Medulla oblongata (tissue), 1 donor: ENCODE data around the gene APOO.
"Not testable (repeated sequence)": the region's sequence is repeated elsewhere in the genome, so short reads cannot be mapped to it uniquely, and the experiment has no call there.

Experiments
- DNase-seq: peaks from one replicate; pipeline ENCODE4 v3.0.0-alpha.2; 2015; ENCODE audit errors: extremely low spot score

The APOO gene

DNA sequence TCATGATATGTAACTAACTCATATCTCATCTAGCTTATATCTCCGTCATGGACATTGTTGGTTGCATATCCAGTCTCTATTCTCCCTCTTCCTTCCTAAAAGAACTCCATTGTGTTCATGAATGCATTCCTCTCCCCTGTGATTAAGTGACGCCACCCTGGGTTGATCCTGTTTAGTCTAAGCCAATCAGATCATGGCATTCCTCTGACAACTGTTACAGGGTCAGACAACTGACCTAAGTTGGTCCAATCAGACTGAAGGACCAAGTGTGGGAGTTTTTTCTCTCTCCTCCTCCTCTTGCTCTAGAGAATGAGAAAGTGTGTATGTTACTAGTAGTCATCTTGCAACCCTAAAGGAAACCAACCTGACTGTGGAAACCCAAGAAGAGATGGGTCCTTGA, 3.6 kb downstream of the APOO start:
- DNase-seq: peak; percentile 27

DNA sequence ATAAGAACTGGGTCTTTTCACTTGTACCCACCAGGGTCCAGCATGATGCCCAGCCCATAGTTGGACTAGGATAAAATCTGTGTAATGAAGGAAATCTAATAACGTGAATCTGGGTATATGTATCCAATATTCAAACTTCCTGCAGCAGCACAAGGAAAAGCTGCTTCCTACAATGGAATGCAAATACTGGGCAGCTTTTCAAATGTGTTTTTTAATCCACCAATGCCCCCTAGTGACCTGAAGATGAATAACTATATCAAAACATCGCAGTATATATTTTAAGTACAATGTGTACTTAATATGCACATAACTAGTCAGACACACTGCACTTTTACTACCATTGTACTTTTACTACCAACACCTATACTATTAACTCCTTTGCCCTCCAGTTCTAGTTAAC, 5.3 kb downstream of the APOO start:
- peak; percentile 66 for DNase-seq

DNA sequence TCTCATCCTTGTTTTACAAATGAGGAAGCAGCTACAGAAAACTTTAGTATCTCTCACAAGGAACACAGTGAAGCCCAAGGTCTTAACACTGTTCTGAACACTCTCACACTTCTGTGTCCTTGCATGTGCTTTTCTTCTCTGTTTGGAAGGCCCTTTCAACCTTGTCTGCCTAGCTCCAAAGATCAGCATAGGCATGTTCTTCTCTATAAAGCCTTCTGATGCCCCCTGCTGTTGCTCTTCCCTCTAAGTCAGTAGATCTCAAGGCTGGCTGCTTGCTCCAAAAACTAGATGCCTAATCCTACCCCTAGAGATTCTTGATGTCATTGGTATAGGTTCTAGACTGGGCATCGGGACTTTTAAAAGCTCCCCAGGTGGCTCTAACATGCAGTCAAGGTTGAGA, 5.9 kb downstream of the APOO start:
- DNase-seq: peak; percentile 88

DNA sequence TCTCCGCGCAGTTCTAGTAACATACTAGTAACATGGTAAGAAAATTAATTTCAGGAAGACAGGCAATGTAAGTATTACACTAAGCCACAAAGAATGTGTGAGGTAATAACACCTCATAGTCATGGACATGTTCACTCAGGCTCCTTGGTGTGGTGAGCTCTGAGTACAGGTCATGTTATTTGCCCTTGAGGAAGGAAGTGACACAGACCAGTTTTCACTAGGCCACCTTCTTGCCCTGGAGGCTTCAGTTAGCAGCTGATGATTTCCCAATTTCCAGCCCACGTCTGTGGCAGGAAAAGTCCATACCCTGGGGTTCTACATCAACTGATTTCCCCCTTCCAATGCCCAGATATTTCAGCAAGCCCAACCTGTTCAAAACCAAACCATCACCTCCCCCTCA, 6.7 kb downstream of the APOO start:
- DNase-seq: no peak

DNA sequence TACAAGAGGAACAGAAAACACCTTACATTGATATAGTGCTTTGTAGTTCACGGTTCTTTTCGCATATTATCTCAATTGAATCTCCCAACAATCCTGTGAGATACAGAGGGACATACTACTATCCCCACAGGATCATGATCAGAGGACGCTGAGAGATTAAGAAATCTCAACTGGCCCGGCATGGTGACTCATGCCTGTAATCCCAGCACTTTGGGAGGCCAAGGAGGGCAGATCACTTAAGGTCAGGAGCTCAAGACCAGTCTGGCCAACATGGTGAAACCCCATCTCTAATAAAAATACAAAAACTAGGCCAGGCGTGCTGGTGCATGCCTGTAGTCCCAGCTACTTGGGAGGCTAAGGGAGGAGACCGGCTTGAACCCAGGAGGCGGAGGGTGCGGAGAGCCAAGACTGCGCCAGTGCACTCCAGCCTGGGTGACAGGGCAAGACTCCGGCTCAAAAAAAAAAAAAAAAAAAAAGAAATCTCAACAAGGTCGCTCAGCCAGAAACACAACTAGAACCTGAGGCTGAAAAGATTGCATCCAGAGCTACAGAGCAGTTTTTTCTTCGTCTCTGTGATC, 7.4 kb downstream of the APOO start:
- DNase-seq: no peak

DNA sequence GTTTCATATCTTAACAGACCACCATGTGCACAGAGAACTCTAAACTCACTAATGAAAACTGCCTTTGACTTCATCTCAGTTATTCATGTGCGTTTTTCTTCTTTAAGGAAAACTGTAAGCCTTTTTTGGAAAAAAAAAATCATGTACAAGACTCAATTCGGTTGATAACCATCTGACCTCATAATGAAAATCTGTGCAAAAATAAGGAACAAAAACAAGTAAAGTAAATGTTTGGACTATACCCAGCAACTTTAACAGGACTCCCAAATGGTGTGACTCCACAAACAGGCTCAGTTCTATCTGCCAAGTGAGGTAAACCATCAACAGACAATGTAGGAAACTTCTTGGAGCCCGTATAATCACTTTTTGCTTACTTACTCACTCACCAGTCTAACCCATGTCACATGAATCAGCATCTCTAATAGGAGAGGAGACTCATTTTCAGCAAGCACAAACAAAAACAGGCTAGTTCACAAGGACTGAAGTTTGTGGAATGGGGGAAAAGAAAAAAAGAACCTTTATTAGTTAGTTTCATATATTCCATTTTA, 9.3 kb downstream of the APOO start:
- peak; percentile 43 for DNase-seq

DNA sequence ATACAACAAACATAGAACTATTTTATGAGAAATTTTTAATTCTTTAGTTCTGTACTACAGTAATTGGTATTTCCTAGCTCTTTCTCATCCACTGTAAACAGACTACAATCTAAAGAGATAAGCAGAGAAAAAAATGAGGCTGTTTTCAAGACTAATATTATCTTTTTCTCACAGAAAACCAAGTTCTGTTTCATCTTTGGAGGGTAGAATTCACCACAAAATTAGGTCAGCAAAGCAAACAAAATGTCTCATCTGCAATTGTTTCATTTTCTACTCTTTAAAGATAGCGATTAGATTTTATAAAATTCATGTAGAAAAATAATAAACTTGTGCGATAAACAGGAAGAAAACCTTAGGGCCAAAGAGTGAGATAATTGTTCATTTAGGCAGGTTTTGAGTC, 10.8 kb downstream of the APOO start:
- DNase-seq: no peak

DNA sequence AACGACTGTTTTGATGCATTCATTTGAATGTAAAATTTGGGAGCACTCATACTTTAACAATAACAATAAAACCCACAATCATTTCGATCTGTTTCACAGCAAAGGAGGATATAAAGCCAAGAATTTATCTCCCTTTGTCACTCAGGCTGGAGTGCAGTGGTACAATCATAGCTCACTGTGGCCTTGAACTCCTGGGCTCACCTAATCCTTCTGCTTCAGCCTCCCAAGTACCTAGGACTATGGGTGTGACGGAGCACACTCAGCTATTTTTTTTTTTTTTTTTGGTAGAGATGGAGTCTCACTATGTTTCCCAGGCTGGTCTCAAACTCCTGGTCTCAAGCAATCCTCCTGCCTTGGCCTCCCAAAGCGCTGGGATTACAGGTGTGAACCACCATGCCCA, 11.2 kb downstream of the APOO start:
- DNase-seq: not testable (repeated sequence)

DNA sequence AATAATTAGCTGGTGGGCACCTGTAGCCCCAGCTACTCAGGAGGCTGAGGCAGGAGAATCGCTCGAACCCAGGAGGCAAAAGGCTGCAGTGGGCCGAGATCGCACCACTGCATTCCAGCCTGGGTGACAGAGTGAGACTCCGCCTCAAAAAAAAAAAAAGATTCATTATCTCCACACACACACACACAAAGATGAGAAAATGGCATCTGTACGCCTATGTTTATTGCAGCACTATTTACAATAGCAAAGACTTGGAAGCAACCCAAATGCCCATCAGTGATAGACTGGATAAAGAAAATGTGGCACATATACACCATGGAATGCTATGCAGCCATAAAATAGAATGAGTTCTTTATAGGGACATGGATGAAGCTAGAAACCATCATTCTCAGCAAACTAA, 12.7 kb downstream of the APOO start:
- DNase-seq: not testable (repeated sequence)

DNA sequence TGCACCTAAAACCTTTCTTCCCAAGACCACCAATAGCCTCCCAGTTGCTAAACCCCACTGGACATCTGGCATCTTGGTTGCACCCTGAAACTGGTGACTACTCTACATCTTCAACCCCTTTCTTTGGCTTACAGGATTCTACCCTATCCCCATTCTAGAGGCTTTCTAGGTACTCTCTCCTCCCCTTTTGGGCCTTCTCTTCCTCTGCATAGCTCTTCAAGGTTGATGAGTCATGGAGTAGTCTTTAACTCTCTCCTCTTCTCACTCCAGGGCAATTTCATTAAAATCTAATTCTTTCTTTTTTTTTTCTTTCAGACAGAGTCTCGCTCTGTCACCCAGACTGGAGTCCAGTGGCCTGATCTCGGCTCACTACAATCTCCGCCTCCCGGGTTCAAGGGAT, 16.8 kb downstream of the APOO start:
- DNase-seq: no peak

DNA sequence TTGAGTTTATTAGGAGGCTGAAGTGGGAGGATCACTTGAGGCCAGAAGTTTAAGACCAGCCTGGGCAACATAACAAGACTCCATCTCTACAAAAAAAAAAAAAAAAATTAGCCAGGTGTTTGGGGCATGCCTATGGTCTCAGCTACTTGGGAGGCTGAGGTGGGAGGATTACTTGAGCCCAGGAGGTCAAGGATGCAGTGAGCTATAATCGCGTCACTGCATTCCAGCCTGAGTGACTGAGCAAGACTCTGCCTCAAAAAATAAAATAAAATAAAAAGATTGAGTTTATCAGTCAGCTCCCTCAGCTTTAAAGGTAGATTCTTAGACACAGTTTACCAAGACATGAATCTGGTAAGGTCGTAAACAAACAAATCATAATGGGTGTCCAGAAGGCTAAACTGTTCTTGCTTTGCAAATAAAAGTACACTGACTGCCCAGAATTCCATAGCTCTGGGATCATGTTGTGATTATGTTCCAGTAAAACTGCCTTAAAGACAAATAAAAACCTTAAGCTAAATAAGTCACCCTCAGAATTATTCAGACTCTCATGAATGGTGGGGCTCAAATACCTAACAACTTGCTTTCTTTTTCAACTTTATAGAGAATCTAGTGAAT, 18.7 kb downstream of the APOO start:
- no peak for DNase-seq

DNA sequence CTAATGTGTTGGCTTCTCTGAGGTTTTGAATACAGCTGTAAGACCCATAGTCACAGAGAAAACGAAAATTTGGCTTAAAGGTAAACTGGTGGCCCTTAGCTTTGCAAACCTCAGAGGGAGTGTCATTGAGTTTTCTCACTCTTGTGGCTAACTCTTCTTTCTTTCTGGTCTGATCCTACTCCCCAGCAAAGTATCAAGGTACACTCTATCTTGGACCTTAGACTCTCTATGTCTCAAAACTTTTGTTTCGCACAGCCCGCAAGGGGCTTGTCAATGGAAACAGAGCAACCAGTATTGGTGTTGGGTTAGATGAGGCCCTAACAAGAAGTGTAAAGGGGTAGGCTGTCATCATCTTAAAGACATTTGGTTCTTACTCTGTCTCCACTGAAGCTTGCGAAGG, 19.8 kb downstream of the APOO start:
- DNase-seq: no peak

DNA sequence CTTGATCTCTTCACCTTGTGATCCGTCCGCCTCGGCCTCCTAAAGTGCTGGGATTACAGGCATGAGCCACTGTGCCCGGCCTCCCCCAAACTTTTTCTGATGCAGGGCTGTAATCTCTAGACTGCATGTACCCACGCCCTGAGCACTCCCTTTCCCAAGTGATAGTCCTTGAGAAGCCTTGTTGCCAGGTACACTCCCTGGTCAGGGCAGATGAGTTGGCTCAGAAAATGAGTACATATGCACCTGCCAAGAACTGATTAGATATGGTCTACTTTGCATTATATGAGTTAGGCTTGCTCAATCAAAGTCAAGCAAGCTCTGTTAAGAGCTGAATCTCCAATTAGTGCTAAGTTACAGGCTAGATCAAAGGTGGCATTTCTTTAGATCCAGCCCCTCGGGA, 20.3 kb downstream of the APOO start:
- DNase-seq: no peak

DNA sequence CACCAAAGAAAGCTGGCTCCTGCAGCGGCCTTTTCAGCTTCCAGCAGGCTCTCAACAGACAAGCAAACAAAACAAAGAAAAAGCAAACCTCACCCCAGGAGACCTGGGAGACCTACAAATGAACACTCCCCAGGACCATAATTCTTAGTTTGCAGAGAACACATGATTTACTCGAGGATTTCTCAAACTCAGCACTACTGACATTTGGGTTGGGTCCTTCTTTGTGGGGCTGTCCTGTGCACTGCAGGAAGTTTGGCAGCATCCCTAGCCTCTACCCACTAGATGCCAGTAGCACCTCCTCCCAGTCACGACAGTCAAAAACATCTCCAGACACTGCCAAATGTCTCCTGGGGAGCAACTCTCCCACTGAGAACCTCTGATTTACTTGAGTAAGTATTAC, 21.9 kb downstream of the APOO start:
- DNase-seq: no peak

DNA sequence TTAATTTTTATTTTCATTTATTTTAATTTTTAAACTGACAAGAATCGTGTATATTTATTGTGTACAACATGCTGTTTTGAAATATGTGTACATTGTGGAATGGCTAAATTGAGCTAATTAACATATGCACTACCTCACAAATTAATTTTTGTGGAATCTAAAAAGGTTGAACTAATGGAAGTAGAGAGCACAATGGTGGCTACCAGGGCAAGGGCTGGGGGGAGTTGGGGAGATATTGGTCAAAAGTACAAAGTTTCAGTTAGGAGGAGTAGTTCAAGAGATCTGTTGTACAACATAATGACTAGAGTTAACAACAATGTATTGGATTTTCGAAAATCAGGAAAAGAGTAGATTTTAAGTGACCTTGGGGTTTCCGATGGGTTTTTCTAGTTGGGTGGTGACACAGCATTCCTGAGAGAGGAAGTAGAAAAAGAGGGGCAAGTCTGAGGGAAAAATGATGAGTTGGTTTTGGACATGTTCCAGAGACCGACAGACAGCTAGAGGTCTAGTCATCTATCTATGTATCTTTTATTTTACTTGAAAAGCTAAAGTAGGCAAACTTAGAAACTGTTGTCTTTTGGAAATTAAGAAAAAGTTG, 23.2 kb downstream of the APOO start:
- DNase-seq: peak; percentile 37

DNA sequence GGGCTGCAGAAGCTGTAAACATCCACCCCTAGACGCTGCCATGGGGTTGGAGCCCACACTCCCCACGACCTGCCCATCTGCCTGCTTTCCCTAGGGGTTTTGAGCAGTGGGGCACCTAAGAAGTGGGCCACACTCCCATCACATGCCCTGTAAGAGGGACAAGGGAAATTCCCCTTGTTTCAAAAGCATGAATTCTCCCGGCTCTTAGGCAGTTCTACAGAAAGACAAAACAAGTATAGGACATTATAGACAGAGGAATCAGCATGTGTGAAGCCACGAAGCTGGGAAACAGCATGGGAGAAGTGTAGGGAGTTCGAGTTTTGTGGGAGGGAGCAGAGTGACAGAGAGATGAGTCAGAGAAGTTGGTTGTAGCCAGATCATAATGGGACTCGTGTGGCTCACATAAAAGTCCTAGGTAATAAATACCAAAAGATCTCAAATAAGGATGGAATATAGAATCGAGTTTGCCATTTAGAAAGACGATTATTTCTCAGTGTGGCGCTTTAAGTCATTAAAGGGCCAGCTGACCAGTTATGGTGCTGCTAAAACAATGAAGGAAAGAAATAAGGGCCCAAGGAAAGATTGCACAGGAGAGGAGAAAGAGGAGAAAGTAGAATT, 23.9 kb downstream of the APOO start:
- no peak for DNase-seq

DNA sequence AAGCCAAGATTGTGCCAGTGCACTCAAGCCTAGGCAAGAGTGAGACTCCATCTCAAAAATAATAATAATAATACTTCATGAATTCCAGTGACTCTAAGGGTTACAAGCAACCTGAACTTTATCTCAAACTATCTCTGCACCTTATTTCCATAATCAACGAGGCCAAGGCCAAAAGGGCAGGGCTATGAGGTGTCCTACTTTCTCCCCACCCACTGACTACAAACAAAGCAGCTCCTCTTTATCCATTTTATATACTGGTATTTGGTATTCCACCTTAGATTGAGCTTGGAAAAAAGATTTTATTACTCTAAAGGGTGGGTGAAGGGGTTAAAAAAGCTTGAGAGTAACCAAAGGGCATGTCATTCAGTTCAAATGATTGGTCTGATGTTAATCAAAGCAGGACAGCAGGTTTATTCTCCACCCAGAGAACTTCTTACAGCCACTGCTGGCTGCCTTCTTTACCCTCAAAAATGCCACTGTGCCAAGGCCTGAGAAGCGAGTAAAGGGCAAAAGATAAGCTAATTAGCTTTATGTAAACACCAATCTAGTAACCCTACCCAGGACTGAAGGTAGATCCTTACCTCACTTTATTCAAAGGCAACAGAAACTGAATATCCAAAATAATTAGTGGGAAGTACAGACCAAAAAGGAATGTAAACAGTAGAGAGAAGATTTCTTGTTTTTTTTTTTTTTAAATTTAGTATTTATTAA, 28.2 kb downstream of the APOO start:
- no peak for DNase-seq

DNA sequence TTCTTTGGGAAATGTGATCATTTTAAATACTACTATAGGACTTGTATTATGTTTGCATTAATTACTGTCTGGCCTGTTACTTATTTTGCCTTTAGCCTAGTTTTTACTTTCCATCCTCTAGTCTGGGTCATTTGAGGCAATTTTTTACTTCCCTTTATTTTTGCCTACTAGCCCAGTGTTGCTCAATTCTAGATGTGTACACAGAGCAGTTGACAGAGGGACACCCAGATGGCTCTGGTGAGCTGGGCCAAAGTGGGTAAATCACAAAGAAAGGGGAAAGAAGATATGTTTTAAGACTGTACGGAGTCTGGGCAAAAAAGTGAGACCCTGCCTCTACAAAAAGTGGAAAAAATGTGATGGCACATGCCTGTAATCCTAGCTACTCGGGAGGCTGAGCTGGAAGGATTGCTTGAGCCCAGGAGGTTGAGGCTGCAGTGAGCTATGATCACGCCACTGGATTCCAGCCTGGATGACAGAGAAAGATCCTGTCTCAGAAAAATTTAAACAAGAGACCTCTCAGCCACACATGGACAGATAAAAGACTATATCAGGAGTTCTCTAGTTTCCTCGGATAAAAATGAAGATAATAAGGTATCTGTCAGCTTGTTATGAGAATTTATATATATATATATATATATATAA, 35.7 kb downstream of the APOO start:
- DNase-seq: peak; percentile 43

DNA sequence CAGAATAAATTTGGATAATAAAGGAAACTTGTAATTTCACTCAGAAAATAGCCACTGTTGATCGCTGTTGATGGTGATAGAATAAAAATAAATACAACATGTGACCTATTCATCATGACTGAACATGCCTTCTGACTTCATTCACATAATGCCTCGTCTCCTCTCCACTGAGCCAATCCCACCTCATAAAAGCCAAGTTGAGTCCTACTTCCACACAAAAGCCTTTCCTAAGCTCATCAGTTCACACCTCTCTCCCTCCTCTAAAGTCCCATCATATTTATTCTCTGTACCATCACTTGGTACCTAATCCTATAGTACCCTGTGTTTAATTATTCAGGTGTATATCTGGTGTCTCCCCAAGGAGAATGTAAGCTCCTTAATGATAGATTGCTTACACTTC, 37.7 kb downstream of the APOO start:
- DNase-seq: no peak

DNA sequence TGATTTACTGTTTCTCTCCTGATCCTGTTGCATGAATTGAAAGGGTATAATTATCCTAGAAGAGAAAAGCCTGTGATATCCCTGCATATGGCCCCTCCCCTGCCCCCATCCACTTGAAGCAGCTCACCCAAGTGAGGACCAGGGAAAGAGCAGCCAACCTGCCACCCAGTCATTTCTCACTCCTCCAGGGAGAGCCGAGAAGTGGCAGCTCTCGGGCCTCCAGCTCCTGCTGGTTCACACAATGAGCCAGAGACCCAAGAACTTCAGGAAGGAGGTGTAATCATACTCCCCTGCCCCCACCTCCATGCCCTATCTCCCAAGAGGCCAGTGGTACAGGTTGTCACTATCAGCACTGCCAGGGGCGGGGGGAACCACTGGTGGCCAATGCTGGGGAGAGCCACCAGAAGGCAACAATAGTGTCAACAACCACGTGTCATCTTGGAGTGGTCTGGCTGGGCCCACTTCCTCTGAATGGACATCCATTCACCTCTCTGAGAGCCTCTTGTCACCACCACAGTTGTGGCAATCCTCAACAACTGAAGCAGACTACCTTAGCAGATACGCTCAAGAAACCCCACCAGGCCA, 42.9 kb downstream of the APOO start:
- DNase-seq: no peak

DNA sequence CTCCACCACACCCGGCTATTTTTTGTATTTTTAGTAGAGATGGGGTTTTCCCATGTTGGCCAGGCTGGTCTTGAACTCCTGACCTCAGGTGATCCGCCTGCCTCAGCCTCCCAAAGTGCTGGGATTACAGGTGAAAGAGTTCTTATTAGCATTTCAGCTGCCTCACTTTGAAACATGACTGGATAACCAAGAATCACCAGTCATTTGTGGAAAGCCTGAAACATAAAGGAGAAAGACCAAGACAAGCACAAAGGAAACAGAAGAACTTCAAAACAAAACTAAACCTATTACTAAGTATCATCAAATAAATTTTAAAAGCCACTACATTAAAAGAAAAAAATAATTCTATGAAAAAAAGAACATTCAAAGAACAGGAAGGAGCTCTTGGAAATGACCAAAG, 45.8 kb downstream of the APOO start:
- not testable (repeated sequence) for DNase-seq
